HG03521 (cell line): Measurements from ENCODE around the gene METTL25B.

Experiments used
- ATAC-seq: cut with Tn5 transposase; IDR thresholded peaks from one replicate; pipeline ENCODE4 v1.9.1; 2021; ENCODE audit warnings: mild to moderate bottlenecking, moderate library complexity; ENCODE audit not compliant: unreplicated experiment

The METTL25B gene

DNA sequence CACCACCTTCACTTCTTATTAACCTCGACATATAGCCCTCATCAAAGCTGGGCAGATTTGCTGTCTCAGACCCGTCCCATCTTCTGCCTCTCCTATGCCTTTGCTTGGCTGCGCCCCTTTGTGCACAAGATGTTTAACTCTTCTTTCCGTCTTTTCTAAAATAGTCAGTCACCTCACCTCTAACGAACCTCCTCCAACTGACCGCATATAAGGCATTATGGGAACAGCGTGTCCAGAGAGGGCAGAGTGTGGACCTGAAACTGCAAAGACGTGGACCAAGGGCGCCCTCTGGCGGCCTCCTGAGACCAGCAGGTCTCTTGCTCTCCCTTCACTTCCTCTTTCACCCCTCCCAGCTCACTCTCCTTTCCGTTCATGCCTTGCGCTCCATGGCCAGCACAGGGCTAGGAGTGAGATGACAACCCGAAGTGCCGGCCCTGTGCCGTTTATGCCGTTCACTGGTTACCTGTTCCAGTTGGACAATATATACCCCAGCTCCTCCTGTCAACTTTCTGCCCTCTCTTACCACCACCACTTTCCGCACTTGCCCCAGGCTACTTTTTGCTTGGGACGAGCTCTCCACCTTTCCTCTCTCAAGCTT, 2.5 kb upstream of the METTL25B start:
- no peak for ATAC-seq

GRCh38 chr1:156726549-156727226, 1.6 kb upstream of the METTL25B start:
- no peak for ATAC-seq

- no peak for ATAC-seq
These were observed 777 bp upstream of the METTL25B start for GRCh38 chr1:156727492-156727891.

- ATAC-seq = peak; percentile 90
These were observed 562 bp downstream of the METTL25B start, which contains the start of gene ISG20L2 for GRCh38 chr1:156728599-156729462. Gene ISG20L2, minus strand, starts transcription at chr1:156728766. Its CDS starts 1,114 bp downstream, at chr1:156727652.

DNA sequence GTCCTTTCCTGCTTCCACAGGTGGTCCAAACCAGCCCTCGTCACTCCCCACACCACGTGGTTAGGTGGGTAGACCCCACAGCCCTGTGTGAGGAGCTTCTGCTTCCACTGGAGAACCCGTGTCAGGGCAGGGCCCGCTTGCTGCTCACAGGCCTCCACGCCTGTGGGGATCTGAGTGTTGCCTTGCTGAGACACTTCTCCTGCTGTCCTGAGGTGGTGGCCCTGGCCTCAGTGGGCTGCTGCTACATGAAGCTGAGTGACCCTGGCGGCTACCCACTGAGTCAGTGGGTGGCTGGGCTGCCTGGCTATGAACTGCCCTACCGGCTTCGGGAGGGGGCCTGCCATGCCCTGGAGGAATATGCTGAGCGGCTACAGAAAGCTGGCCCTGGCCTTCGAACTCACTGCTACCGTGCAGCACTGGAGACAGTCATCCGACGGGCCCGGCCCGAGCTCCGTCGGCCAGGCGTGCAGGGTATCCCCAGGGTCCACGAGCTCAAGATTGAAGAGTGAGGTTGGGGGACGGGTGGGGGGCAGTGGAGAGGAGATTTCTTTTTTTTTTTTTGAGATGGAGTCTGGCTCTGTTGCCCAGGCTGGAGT, 5.8 kb downstream of the METTL25B start:
- no peak for ATAC-seq

DNA sequence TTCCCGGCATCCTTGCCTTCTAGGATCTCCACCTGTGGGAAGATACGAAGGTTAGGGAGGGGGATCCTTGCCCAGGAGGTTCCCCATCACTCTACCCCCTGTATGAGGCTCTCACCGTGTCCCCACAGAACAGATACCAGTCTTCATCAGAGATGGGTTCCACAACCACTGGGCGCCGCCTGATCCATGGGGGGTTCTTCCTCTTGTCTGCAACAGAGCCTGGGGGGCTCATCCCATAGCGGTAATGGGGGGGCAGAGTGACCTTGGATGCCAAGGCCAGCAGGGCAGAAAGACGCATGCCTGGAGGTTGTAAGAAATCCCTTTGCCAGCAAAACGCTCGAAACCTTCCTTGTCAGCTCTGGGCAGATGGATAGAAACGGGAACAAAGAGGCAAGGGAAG, 10.1 kb downstream of the METTL25B start:
- no peak for ATAC-seq

DNA sequence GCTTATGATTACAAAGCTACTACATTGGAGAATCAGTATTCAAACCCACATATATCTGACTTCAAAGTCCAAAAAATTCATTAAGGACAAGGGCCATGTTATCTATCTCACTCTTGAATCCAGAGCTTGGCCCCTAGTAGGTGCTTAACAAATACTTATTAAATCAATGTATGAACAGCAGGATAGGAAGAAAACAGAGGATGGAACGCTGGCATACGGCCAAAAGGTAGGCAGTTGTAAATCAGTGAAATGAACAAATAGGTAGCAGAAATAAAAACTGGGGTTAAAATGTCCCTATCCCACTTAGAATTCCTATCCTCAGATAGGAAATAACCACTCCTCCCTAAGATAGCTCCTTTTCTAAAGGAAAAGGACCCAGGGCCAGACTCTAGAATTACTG, 10.6 kb downstream of the METTL25B start:
- no peak for ATAC-seq

DNA sequence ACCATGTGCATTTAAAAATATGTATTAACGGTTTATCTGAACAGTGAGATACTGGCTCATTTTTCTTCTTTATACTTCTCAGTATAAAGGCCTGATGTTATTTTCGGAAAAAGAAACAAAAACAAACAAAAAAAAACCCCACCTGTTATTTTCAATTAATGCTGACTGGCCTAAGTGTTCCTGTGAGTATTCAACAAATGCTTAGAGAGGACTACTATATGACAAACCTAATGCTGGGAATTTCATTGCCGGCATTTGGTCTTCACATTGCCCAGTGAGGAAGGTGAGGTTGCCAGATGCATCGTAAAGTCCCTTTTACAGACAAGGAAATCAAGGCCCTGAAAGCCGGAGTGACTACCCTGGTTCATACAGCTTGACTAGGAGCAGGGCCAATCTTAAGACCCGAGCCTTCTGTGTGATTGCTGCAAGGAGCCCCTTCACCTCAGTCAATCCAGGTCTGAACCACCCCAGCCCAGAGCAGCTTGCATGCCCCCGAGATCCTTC, 12.0 kb downstream of the METTL25B start:
- ATAC-seq = peak; percentile 4

DNA sequence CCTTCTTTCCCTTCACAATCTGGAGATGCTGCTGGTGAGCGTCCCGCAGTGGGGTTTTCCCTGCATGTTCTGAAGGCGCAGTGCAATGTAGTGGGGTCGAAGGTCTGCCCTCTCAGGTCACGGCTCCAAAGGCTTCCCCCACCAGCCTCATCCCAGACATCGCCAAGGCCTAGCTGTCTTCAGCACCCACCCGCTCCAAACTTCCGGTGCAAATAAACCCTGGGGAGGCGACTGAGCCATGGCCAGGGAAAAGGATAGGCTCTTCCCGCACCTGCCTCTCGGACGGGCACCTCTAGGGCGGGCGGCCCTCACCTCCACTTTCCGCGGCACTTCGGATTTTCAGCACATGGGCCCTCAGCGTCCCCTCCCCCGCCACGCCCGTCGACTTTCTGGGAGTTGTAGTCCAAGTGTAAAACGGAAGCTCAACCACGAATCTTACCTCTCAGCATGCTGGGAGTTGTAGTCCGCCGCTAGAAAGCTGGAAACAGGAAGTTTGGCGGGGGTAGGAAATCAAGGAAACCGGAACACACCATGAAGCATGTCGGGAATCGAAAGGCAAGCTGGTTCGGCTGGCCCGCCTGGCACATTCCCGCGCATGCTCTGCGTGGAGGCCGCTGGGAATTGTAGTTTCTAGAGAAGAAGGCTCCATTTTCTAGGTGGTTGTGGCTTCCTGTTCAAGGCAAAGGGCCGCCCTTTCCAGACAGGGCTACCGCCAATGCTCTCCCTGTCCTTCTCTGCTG, 12.6 kb downstream of the METTL25B start, which contains the start of gene MRPL24:
Gene MRPL24, minus strand, starts transcription at position 348 of the 740 bp plus-strand sequence. CDS start 2,384 bp downstream, outside the sequence.
- peak; percentile 85 for ATAC-seq

DNA sequence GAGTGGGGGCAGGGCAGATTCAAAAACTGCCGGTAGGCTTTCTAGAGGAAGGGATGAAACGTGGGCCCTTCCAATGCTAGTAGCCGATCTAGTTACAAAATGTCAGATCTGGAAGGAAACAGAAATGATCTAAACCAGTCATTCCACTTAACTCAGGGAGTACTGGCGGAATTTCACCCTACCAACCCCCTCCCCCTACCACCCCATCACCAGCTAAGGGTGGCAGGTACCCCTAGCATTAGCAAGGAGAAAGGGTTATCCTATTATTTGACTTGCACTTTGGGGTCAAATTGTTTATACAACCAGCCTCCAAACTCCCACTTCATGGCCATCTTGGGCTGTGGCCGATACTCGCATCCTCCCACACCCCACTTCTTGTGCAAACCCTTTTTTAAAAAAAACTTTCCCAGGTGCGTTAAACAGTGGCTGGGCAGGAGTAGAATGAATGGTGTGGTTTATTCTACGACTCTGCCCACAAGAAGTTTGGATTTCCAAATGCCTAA, 13.3 kb downstream of the METTL25B start:
- peak; percentile 1 for ATAC-seq

GRCh38 chr1:156742017-156742416, 13.7 kb downstream of the METTL25B start:
- ATAC-seq = no peak

DNA sequence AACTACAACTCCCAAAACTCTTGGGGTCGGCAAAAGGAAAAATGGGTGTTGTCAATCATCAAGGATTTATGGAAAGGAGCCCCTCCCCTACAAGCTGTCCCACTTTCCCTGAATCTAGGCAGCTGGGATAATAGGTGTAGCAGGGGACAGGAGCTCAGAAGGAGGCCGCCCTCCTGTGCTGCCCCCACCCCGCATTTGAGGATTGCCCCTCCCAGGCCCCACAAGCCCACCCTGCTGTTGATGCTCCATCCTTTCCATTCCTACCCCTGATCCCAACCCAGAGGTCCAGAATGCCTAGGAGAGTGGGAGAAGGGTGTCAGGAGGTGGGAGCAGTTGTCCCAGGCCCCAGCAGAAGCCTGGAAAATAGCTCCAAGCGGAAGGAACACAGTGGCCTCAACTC, 14.5 kb downstream of the METTL25B start:
- no peak for ATAC-seq

DNA sequence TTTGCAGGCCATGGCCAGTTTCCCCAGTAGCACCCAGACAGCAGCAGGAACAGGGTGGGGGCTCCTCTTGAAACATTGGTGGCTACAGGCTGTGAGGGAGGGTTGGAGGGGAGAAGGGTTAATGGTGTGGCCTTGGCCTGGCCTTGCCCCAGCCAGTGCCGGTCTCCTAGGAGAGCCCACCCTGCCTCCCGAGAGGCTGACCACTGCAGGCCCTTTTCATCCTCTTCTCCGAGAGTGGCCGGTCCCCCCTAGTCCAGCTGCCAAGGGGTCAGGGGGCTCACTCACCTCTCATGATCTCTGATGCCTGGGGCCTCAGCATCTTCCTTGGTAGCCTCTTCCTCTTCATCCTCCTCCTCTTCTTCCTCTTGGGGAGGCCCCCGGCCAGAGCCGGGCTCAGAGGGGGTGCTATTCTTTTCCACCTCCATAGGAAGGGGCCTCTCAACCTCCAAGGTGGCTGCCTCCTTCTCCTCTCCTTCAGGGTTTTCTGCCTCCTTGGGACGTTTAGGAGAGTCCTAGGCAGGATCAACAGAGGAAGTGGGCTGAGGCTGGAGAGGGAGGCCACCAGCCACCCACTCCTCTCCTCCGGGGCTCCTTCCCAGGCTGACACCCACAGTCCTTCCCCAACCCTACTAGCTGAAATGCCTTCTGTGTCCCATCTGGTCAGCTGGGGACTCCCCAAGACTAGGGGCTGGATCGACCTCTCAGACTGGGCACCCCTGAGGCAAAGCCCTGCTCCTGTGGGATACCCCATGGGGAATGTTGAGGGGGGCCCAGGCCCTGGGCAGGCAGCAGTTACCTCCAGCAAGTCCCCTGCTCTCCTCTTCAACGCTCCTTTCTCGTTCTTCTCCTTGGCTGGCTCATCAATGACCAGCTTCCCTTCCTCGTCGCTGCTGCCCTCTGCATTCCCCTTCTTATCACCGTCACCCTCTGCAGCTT, 15.4 kb downstream of the METTL25B start:
- no peak for ATAC-seq

DNA sequence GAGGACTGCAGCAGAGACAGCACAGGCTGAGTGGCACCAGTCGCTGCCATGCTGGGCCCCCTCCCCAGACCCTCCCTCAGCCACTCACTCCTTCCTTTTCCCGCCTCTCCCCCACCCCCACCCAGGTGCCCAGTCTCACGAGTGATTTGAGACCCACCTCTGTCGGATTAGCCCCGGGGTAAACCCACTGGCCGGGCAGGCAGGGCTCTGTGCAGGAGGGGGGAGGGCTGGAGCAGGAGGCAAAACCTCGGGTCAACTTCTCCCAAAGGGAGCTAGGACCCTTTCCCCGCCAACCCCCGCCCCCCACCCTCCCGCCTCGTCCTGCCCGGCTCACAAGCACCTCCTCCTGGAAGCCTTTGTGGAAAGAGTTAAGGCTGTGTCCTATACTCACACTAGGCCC, 16.1 kb downstream of the METTL25B start:
- no peak for ATAC-seq

DNA sequence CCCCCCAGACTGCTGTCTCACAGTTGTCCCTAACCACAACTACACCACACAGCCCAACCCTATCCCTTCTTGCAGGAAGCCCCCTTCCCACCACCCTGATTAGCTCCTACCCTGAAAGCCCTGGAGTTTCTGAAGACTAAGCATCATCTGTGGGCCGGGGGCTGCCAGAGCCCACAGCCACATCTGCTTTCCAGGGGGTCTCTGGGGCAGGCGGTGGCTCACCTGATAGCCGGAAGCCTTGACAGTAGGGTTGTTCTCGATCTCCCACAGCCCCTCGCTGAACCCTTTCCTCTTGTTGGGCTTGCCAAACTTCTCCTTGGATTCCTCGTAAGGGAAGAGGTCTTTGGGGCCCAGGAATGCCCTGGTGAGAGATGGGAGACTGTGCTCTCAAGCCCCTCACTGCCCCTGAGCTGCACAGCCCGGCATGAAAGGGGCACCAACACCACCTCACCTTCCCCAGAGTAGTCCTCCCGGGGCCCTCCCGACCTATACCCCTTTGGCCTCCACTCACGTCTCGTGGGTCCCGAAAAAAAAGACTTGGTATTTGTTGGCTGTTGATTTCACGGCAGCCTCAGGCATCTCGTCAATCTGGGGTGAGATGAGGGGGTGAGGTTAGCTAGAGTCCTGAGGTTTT, 16.6 kb downstream of the METTL25B start:
- no peak for ATAC-seq

DNA sequence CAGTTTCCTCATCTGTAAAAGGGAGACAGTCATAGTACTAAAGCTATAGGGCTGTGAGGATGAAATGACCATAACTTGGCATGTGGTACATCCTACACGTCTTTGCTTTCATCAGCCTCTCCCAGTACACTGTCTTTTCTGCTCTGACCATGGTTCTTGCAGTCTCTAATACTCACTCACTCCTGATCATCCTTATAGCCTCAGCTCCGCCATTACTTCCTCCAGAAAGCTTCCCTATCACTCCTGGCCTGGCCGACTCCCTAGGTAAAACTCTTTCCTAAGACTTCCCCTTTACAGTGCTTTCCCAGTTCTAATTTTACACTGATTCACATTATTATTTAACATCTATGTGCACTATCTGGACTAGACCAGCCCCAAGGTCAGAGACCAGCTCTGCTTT, 17.6 kb downstream of the METTL25B start:
- ATAC-seq = no peak

- no peak for ATAC-seq
These were observed 18.1 kb downstream of the METTL25B start for GRCh38 chr1:156746406-156746727.

- no peak for ATAC-seq
These were observed 18.7 kb downstream of the METTL25B start for GRCh38 chr1:156746728-156747631.
